Right lobe of liver (tissue), 4 donors: ENCODE results near the gene MAP3K12.

Experiments used
- CTCF ChIP-seq, 4 donors: fragments of 200-600 bp in 3 of 4; fragments of 450-650 bp in 1 of 4; IDR thresholded peaks; one replicate each; pipeline versions ENCODE4 v1.5.1 to v1.8.0; 2016 to 2022; ENCODE audit warnings: antibody characterized with exemption in 4 of 4, mild to moderate bottlenecking in 2 of 4
- POLR2A ChIP-seq: fragments of 450-650 bp; IDR thresholded peaks from one replicate; pipeline ENCODE4 v1.6.1; 2017; ENCODE audit warnings: antibody characterized with exemption, mild to moderate bottlenecking
- donor health status: DM: no; HTN: no; CAD: no.
- donor health status: DM: no; HTN: no; CAD: no.
- donor health status: DM: no; HTN: yes; CAD: no.

- peak; percentile 77 to 92 (median 82) for TF ChIP-seq CTCF (IDR thresholded peaks at IDR 0.05)
- no peak for TF ChIP-seq POLR2A
Observed at GRCh38 chr12:53543539-53543938, 44.3 kb upstream of the MAP3K12 start.
